IPS-15b (cell line): ENCODE measurements around the gene DSTN.
A peak's percentile ranks its signal among the peaks of the same experiment; 100 is the strongest.

Experiments used
- H3K27me3 ChIP-seq: one replicate; pipeline ENCODE4 v1.6.1; 2013; ENCODE audit warnings: low read length; ENCODE audit not compliant: control insufficient read depth, insufficient read depth
- H3K36me3 ChIP-seq: one replicate; pipeline ENCODE4 v1.6.1; 2013; ENCODE audit warnings: low read length; ENCODE audit not compliant: control insufficient read depth, insufficient read depth
- H3K4me1 ChIP-seq: one replicate; pipeline ENCODE4 v1.6.1; 2013; ENCODE audit warnings: mild to moderate bottlenecking, low read length; ENCODE audit not compliant: control insufficient read depth, insufficient read depth
- H3K4me3 ChIP-seq: one replicate; pipeline ENCODE4 v1.5.1; 2013; ENCODE audit warnings: low read depth, low read length
- H3K9ac ChIP-seq: one replicate; pipeline ENCODE4 v1.6.1; 2013; ENCODE audit warnings: low read depth, mild to moderate bottlenecking, low read length
- H3K9me3 ChIP-seq: one replicate; pipeline ENCODE4 v1.6.1; 2013; ENCODE audit warnings: mild to moderate bottlenecking, low read length; ENCODE audit not compliant: control insufficient read depth, insufficient read depth

DSTN gene

DNA sequence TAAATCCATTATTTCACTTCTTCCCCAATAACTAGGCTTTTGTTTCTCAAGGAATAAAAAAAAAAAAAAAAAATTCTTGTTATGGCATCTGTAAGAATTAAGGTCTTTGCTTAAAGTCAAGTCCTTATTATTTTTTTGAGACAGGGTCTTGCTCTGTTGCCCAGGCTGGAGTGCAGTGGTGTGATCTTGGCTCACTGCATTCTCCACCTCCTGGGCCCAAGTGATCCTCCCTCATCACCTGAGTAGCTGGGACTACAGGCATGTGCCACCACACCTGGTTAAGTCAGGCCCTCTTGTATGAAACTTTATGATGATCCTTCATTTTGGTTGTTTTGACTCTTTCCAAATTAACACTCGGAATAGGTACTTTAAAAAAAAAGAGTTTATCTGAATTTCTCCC is 17.3 kb downstream of the DSTN start:
- Histone ChIP-seq H3K9me3 (no peaks in the 10 kb centered on the region), H3K4me3 (no peak overlapping the region), H3K9ac (no peak overlapping the region), H3K27me3 (no peaks in the 10 kb centered on the region), H3K4me1 (no peaks in the 10 kb centered on the region), H3K36me3 (no peaks in the 10 kb centered on the region)

DNA sequence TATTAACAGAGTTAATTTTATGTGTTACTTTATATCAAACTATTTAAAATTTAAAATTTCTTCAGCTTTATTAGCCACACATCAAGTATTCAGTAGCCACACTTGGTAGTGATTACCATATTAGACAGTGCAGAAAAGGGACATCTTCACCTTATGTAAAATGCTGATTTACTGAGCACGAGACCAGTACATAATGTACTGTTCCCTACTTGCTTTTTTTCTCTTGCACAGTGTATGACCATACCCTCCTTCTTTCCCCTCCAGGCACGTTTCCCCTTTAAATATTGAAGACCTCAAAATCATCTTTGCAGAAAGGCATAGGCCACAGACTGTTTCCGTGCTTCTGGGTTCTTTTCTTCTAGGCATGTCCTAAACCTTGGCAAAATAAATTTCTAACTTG is 17.9 kb downstream of the DSTN start:
- no peaks in the 10 kb centered on the region for H3K9me3 ChIP-seq
- no peaks in the 10 kb centered on the region for H3K4me1 ChIP-seq
- no peak overlapping the region for H3K9ac ChIP-seq
- no peaks in the 10 kb centered on the region for H3K27me3 ChIP-seq
- no peak overlapping the region for H3K4me3 ChIP-seq
- no peaks in the 10 kb centered on the region for H3K36me3 ChIP-seq

DNA sequence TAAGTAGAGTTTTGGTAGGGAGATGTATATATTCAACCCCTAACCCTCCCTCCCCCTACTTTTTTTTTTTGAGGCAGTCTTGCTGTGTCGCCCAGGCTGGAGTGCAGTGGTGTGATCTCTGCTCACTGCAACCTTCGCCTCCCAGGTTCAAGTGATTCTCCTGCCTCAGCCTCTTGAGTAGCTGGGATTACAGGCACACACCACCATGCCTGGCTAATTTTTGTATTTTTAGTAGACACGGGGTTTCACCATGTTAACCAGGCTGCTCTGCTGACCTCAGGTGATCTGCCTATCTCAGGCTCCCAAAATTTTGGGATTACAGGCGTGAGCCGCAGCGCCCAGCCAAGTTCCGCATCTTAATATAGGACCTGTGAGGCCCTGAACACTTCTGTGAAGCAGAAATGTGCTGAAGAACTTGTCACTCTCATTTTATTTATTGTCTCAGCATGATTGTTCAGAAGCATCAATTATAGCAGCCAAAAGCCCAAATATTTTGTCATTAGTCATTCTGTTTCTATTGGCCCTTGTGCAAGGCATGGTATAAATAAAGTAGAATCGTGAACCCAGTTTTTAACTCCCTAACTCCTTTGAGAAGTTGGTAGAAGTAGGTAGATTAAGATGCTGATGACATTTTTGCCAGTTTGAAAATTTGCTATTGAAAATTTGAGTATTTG is 19.4 kb downstream of the DSTN start:
- H3K27me3 ChIP-seq = no peaks in the 10 kb centered on the region

DNA sequence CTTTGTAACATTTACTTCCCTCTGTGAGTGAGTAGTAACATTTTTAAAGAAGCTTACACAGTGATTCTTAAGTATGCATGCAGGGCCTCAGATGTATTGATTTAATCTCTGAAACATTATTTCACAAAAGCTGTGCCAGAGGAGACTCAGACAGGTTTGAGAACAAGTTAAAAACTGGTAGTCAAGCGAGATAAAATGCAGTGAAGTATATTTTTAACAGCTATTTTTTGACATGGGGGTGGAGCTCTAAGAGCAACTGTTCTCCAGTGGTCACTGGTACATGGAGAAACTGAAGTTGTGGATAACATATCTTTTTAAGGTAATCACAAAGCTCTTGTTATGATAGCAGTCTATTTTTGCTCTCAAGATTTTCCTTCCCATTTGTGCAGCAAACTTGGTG is 20.4 kb downstream of the DSTN start:
- Histone ChIP-seq H3K36me3 (no peaks in the 10 kb centered on the region), H3K9ac (no peak overlapping the region), H3K4me1 (peaks cover 5% of the 10 kb centered on the region), H3K4me3 (no peak overlapping the region), H3K27me3 (no peaks in the 10 kb centered on the region), H3K9me3 (no peaks in the 10 kb centered on the region)

More for the DNA sequence above, 19.4 kb downstream of the DSTN start:
- Histone ChIP-seq H3K9me3 (no peaks in the 10 kb centered on the region), H3K9ac (no peak overlapping the region), H3K4me3 (no peak overlapping the region), H3K36me3 (no peaks in the 10 kb centered on the region), H3K4me1 (no peaks in the 10 kb centered on the region)

DNA sequence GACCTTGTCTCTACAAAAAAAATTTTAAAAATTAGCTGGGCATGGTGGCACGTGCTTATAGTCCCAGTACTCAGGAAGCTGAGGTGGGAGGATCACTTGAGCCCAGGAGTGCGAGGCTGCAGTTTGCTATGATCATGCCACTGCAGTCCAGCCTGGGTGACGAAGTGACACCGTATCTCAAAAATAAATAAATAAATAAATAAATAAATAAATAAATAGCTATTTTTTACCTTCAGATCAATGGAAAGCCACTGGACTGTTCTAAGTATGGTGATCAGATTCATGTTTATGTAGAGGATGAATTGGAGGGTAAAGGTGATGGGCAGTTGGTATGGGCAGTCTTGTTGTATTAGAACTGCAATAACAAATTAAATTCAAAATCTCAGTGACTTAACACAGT is 24.0 kb downstream of the DSTN start:
- H3K27me3 ChIP-seq = no peaks in the 10 kb centered on the region
- no peaks in the 10 kb centered on the region for H3K36me3 ChIP-seq
- H3K4me1 ChIP-seq = peaks cover 5% of the 10 kb centered on the region
- H3K9me3 ChIP-seq = no peaks in the 10 kb centered on the region
- H3K9ac ChIP-seq = no peak overlapping the region
- no peak overlapping the region for H3K4me3 ChIP-seq

DNA sequence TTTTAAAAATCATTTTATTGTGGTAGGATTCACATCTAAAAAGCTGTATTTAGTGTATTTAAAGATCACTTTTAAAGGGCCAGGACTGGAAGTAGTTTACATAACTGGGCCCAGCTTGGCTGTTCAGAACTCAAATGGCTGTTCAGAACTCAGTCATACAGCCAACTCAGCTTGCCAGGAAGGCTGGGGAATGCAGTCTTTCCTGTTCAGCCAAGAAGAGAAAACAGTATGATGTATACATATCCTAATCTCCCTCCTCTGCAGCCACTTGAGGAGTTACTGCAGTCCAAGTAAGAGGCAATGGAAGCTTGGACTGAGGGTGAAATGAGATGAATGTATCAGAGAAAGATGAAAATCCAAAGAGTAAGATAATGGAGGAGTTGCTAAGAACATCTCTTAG is 24.6 kb downstream of the DSTN start:
- Histone ChIP-seq H3K36me3 (no peaks in the 10 kb centered on the region), H3K27me3 (no peaks in the 10 kb centered on the region), H3K9me3 (no peaks in the 10 kb centered on the region), H3K4me3 (no peak overlapping the region), H3K4me1 (peaks cover 5% of the 10 kb centered on the region), H3K9ac (no peak overlapping the region)

DNA sequence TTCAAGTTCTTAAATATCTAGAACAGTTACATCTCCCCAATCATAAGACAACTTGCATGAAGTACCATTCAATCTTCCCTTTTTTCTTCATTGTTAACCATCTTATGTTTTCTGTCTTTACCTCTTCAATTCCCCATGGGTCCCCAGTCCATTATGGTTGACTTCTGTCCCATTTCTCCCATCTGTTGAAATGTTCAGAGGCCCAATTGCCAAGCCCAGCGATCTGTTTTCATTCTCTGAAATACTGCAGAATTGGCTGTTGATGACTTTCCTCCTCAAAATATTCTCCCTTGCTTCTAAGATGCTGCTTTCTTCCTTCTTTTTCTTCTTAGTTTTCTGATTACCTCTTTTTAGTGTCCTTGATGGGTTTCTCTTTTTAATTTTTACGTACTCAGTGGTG is 26.0 kb downstream of the DSTN start:
- H3K4me3 ChIP-seq = no peak overlapping the region
- H3K4me1 ChIP-seq = peaks cover 11% of the 10 kb centered on the region
- no peak overlapping the region for H3K9ac ChIP-seq
- no peaks in the 10 kb centered on the region for H3K36me3 ChIP-seq
- no peaks in the 10 kb centered on the region for H3K9me3 ChIP-seq
- H3K27me3 ChIP-seq = no peaks in the 10 kb centered on the region

DNA sequence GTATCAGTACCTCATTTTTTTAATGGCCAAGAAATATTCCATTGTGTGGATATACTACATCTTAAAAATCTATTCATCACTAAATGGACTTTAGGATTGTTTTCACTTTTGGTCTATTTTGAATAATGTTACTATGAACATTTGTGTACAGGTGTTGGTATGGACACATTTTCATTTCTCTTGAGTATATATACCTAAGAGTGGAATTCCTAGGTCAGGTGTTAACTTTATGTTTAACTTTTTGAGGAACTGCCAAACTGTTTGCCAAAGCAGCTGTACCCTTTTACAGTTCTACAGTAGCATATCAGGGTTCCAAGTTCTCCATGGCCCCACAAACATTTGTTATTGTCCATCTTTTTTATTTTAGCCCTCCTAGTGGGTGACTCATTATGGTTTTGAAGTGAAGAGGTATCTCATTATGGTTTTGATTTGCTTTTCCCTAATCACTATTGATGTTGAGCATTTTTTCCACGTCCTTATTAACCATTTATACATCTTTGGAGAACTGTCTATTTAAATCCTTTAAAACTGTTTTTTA is 28.2 kb downstream of the DSTN start:
- Histone ChIP-seq H3K27me3 (no peaks in the 10 kb centered on the region), H3K9me3 (no peaks in the 10 kb centered on the region), H3K9ac (no peak overlapping the region), H3K4me3 (no peak overlapping the region), H3K36me3 (no peaks in the 10 kb centered on the region), H3K4me1 (peaks cover 21% of the 10 kb centered on the region)

DNA sequence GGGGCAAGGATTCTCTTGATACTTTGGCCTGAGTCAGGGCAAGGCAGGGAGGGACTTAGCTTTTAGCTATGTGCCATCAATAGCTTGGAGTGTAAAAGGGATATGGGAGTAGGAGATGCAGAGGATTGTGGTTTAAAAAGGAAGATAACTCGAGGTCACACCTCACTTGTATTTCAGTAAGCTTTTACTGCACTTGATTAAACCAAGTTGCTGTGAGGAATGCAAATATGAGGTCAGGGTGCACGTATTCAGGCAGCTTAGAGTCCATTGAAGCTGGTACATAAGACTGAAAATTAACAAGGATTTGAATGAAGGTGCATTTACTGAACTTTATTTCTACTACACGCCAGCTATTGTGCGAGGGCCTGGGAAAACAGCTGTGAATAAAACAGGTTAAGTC is 32.1 kb downstream of the DSTN start:
- Histone ChIP-seq H3K4me3 (peak overlapping the region; percentile 27), H3K9ac (no peak overlapping the region), H3K36me3 (no peaks in the 10 kb centered on the region)

DNA sequence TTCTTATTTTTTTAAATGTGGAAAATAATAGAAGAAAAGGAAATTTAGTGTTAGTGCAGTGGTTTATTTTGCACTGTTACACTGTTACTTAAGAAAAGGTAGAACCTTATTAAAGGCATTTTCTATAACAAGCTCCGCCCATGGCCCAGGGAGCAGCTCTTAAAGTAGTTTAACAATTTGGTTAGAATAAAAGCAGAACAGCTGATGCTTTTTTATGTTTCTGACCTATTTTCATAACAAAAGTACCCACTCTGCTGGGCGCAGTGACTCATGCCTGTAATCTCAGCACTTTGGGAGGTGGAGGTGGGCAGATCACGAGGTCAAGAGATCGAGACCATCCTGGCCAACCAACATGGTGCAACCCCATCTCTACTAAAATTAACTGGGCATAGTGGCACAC is 32.6 kb downstream of the DSTN start:
- H3K9me3 ChIP-seq = no peaks in the 10 kb centered on the region
- H3K4me1 ChIP-seq = peaks cover 16% of the 10 kb centered on the region
- H3K4me3 ChIP-seq = no peak overlapping the region
- no peaks in the 10 kb centered on the region for H3K27me3 ChIP-seq
- H3K9ac ChIP-seq = no peak overlapping the region
- no peaks in the 10 kb centered on the region for H3K36me3 ChIP-seq

More for the DNA sequence above, 32.1 kb downstream of the DSTN start:
- Histone ChIP-seq H3K4me1 (peaks cover 16% of the 10 kb centered on the region), H3K9me3 (no peaks in the 10 kb centered on the region), H3K27me3 (no peaks in the 10 kb centered on the region)

DNA sequence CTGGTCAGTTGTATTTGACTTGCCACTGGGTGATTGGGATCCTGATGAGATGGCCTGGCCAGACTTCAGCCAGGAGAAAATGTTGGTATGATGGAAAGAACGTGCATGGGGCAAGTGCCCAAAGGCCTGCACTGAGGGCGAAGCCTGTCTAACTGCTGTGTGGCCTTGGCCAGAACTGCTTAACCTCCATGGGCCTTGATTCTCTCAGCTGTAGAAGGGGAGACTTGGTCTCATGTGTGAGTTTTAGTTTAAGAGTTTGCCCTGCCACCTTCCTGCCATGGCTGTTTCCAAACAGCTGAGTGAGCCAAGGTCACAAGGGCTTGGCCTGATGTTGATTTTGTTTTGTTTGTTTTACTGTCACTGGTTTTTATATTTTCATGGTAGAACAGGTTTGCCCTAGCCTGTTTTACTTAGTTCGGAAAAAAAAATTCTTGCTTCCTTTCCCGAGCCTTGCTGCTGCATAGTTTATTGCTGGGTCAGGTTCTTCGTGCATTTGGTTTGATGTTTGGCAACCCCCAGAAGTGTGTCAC is 35.3 kb downstream of the DSTN start:
- no peak overlapping the region for H3K9ac ChIP-seq
- H3K4me1 ChIP-seq = peaks cover 16% of the 10 kb centered on the region
- peaks cover 2% of the 10 kb centered on the region for H3K36me3 ChIP-seq
- no peak overlapping the region for H3K4me3 ChIP-seq
- H3K9me3 ChIP-seq = no peaks in the 10 kb centered on the region
- H3K27me3 ChIP-seq = no peaks in the 10 kb centered on the region

DNA sequence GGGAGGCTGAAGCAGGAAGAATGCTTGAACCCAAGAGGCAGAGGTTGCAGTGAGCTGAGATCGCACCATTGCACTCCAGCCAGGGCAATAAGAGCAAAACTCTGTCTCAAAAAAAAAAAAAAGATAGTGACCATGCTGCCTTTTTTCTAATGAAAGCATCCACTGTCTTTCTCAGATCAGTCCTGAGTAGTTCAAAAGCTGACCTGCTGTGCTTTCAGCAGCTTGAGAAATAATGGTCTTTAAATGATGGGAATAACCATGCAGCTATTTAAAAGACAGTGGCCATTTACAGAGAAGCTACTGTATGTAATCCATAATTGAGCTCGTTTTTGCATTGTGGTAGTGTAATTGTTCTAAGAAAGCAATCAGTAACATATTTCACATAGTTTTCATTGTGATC is 36.1 kb downstream of the DSTN start:
- peaks cover 5% of the 10 kb centered on the region for H3K36me3 ChIP-seq
- H3K4me1 ChIP-seq = peaks cover 10% of the 10 kb centered on the region

More for the DNA sequence above, 36.1 kb downstream of the DSTN start:
- H3K27me3 ChIP-seq = no peaks in the 10 kb centered on the region
- H3K4me3 ChIP-seq = no peak overlapping the region
- no peak overlapping the region for H3K9ac ChIP-seq
- no peaks in the 10 kb centered on the region for H3K9me3 ChIP-seq
